Measurements from ENCODE around the gene GNG14. TPM values are rescaled to one million over a fixed set of nuclear protein-coding genes. Genes with fewer than 3 reads are reported as not detected.
A peak's percentile ranks its signal among the peaks of the same experiment; 100 is the strongest.

The GNG14 gene
- total RNA-seq, result not detected
- not detected for total RNA-seq (2013)

- Mint-ChIP-seq H3K27ac (no peak within 1 kb of the TSS), H3K9me3 (no peaks in the 10 kb centered on the region), H3K4me3 (no peak within 1 kb of the TSS), H3K4me1 (peaks cover 0 to 5% of the 10 kb centered on the region in 2 donors), H3K27me3 (ENCODE audit: low read depth in 2 of 2) (no peaks in the 10 kb centered on the region), H3K36me3 (no peaks in the 10 kb centered on the region)
- no peaks in the 10 kb centered on the region for H3K27me3 ChIP-seq (ENCODE audit: control insufficient read depth, insufficient read depth, low read length)
- TF ChIP-seq CTCF (IDR thresholded peaks at IDR 0.05), result no peak
- intact Hi-C loops (cut with micrococcal nuclease), result no loop called here
- H3K9me3 ChIP-seq (ENCODE audit: control insufficient read depth, insufficient read depth, low read length), result no peaks in the 10 kb centered on the region
- no peak for DNase-seq
- H3K4me1 ChIP-seq (ENCODE audit: control insufficient read depth, insufficient read depth, low read length), result no peaks in the 10 kb centered on the region
- H3K27ac ChIP-seq (ENCODE audit: low read length), result no peak within 1 kb of the TSS
- no peak within 1 kb of the TSS for H3K4me3 ChIP-seq (ENCODE audit: low read length)
- WGBS (ENCODE audit: insufficient coverage), result 82% methylated on average over 9 of the region's 9 CpGs
- ATAC-seq, result no peak
- H3K36me3 ChIP-seq (ENCODE audit: control insufficient read depth, insufficient read depth, low read length), result no peaks in the 10 kb centered on the region
Measured at GRCh38 chr19:12687496-12688196, at the start of gene GNG14. GNG14 (plus strand) TSS chr19:12687998; CDS start chr19:12688049, 51 bp downstream.

- Histone ChIP-seq H3K9me3 (ENCODE audit: control insufficient read depth, insufficient read depth, low read length) (no peaks in the 10 kb centered on the region), H3K36me3 (ENCODE audit: control insufficient read depth, insufficient read depth, low read length) (no peaks in the 10 kb centered on the region), H3K27me3 (ENCODE audit: control insufficient read depth, insufficient read depth, low read length) (no peaks in the 10 kb centered on the region), H3K27ac (ENCODE audit: low read length) (no peak overlapping the region), H3K4me3 (ENCODE audit: low read length) (no peak overlapping the region), H3K4me1 (ENCODE audit: control insufficient read depth, insufficient read depth, low read length) (peaks cover 11% of the 10 kb centered on the region)
- WGBS (ENCODE audit: insufficient coverage), result 98% methylated on average over 22 of the region's 22 CpGs
- Mint-ChIP-seq H3K9me3 (no peaks in the 10 kb centered on the region), H3K4me1 (peaks cover 14% of the 10 kb centered on the region in 2 donors), H3K36me3 (no peaks in the 10 kb centered on the region), H3K4me3 (no peak overlapping the region), H3K27ac (no peak overlapping the region), H3K27me3 (ENCODE audit: low read depth in 2 of 2) (no peaks in the 10 kb centered on the region)
- DNase-seq (no peak), ATAC-seq (no peak)
- no peak for TF ChIP-seq CTCF (IDR thresholded peaks at IDR 0.05)
- intact Hi-C loops (cut with micrococcal nuclease), result no loop called here
Measured at GRCh38 chr19:12638611-12639182, 49.1 kb upstream of the GNG14 start.

- Mint-ChIP-seq H3K27me3 (ENCODE audit: low read depth in 2 of 2) (no peaks in the 10 kb centered on the region), H3K27ac (peak overlapping the region; percentile 56 to 87), H3K36me3 (no peaks in the 10 kb centered on the region), H3K4me3 (peak overlapping the region; percentile 62), H3K4me1 (peaks cover 7 to 13% of the 10 kb centered on the region in 2 donors), H3K9me3 (no peaks in the 10 kb centered on the region)
- TF ChIP-seq CTCF (IDR thresholded peaks at IDR 0.05), result peak; percentile 74
- H3K4me3 ChIP-seq (ENCODE audit: low read length), result peak overlapping the region; percentile 19
- no peaks in the 10 kb centered on the region for H3K36me3 ChIP-seq (ENCODE audit: control insufficient read depth, insufficient read depth, low read length)
- DNase-seq, result peak; percentile 74 to 89
- peak; percentile 96 for ATAC-seq
- H3K27me3 ChIP-seq (ENCODE audit: control insufficient read depth, insufficient read depth, low read length), result no peaks in the 10 kb centered on the region
- no peaks in the 10 kb centered on the region for H3K9me3 ChIP-seq (ENCODE audit: control insufficient read depth, insufficient read depth, low read length)
- intact Hi-C loops (cut with micrococcal nuclease), result loop anchor here (2.0 kb wide), 1 partner anchor 33 kb away; no protein-coding TSS in a partner anchor
- no peak overlapping the region for H3K27ac ChIP-seq (ENCODE audit: low read length)
- H3K4me1 ChIP-seq (ENCODE audit: control insufficient read depth, insufficient read depth, low read length), result peaks cover 11% of the 10 kb centered on the region
- 11% methylated on average over 39 of the region's 39 CpGs for WGBS (ENCODE audit: insufficient coverage)
Measured at GRCh38 chr19:12639901-12640613, 47.7 kb upstream of the GNG14 start.

Data from natural killer cell (primary cell).